Activated B cell treated with CpG ODN at 0.5 μM for 24 hours (primary cell): ENCODE measurements around the gene LIAS. TPM values are rescaled to one million over a fixed set of nuclear protein-coding genes. Genes with fewer than 3 reads are reported as not detected.

Source experiments
- ATAC-seq: fragments of 200-7000 bp; cut with Tn5 transposase; one replicate; pipeline ENCODE4 v1.10.0; 2021; ENCODE audit warnings: low read depth, mild to moderate bottlenecking, moderate library complexity
- CTCF ChIA-PET: fragments of 350-600 bp; sonication (Branson Sonifier 250); formaldehyde crosslinking; loops from one replicate; lab custom pipeline; 2021; ENCODE audit warnings: antibody characterized with exemption; lab: Charles Lee
- POLR2A ChIA-PET: fragments of 350-600 bp; sonication (Branson Sonifier 250); formaldehyde crosslinking; loops from one replicate; lab custom pipeline; 2021; ENCODE audit warnings: antibody characterized with exemption; lab: Charles Lee
- DNase-seq: peaks from one replicate; pipeline ENCODE4 v3.0.0; 2022
- H3K27ac Mint-ChIP-seq: one replicate; pipeline ENCODE4 v1.8.0; 2020; ENCODE audit warnings: mixed read lengths
- H3K27me3 Mint-ChIP-seq: one replicate; pipeline ENCODE4 v1.8.0; 2021; ENCODE audit warnings: mixed read lengths
- H3K36me3 Mint-ChIP-seq: one replicate; pipeline ENCODE4 v1.8.0; 2021; ENCODE audit warnings: low read depth, mixed read lengths
- H3K4me1 Mint-ChIP-seq: one replicate; pipeline ENCODE4 v1.8.0; 2021; ENCODE audit warnings: mixed read lengths
- H3K4me3 Mint-ChIP-seq: one replicate; pipeline ENCODE4 v1.8.0; 2020; ENCODE audit warnings: mild to moderate bottlenecking, mixed read lengths
- H3K9me3 Mint-ChIP-seq: one replicate; pipeline ENCODE4 v1.8.0; 2020; ENCODE audit warnings: mixed read lengths
- CTCF ChIP-seq: fragments of 200-600 bp; IDR thresholded peaks from one replicate; pipeline ENCODE4 v1.8.0; 2022; ENCODE audit warnings: antibody characterized with exemption, mild to moderate bottlenecking
- intact Hi-C: fragments of 100-400 bp; cut with micrococcal nuclease; formaldehyde crosslinking; loops from one replicate; pipeline ENCODE4 v1.15.1; 2024
- total RNA-seq: library from RNA; stranded (reverse); gene quantifications from 2 replicates; pipeline ENCODE4 v1.2.3, GENCODE V29; 2022

LIAS gene
- total RNA-seq, 1 donor from 2014 or later, result 20.5 TPM

GRCh38 chr4:39525822-39526690 lies 67.2 kb downstream of the LIAS start:
- Mint-ChIP-seq H3K9me3 (peaks cover 3% of the 10 kb centered on the region), H3K4me1 (peaks cover 20% of the 10 kb centered on the region), H3K4me3 (peak overlapping the region; percentile 98), H3K36me3 (peaks cover 14% of the 10 kb centered on the region), H3K27ac (peak overlapping the region; percentile 83), H3K27me3 (no peaks in the 10 kb centered on the region)
- ATAC-seq, result no peak
- intact Hi-C loops, result loop anchor here (2.0 kb wide), 1 partner anchor 67 kb away; the partner anchor contains the start of genes LIAS and RPL9
- TF ChIP-seq CTCF, result no peak
- no peak for DNase-seq
- ChIA-PET CTCF (interaction anchor here (1.0 to 2.0 kb wide), 2 partner anchors 57 to 112 kb away, joined by 4 to 5 read pairs; partner anchors contain the start of gene SMIM14), POLR2A (interaction anchor here (0.5 to 2.8 kb wide), 6 partner anchors 99 to 182 kb away, joined by 3 to 113 read pairs (median 9); partner anchors contain the start of genes SMIM14 and UBE2K)

GRCh38 chr4:39526765-39527295 lies 68.0 kb downstream of the LIAS start:
- ChIA-PET CTCF (interaction anchor here (0.7 to 2.0 kb wide), 7 partner anchors 9 to 452 kb away, joined by 3 to 8 read pairs (median 5); partner anchors contain the start of gene SMIM14), POLR2A (interaction anchor here (0.8 to 2.8 kb wide), 19 partner anchors 16 to 171 kb away, joined by 3 to 113 read pairs (median 6); partner anchors contain the start of genes LIAS, RFC1, RPL9 and SMIM14)
- no peaks in the 10 kb centered on the region for H3K27me3 Mint-ChIP-seq
- peaks cover 19% of the 10 kb centered on the region for H3K36me3 Mint-ChIP-seq
- peak overlapping the region; percentile 98 for H3K4me3 Mint-ChIP-seq
- H3K9me3 Mint-ChIP-seq, result peaks cover 7% of the 10 kb centered on the region
- no peak for DNase-seq
- peaks cover 20% of the 10 kb centered on the region for H3K4me1 Mint-ChIP-seq
- peak overlapping the region; percentile 83 for H3K27ac Mint-ChIP-seq
- intact Hi-C loops, result loop anchor here (1.0 to 2.0 kb wide), 8 partner anchors 42 to 449 kb away; partner anchors contain the start of genes LIAS, RPL9 and UBE2K
- ATAC-seq, result peak; percentile 6
- TF ChIP-seq CTCF, result no peak

GRCh38 chr4:39527296-39528060 lies 68.6 kb downstream of the LIAS start, which contains the start of gene UGDH:
TSS of gene UGDH (minus strand) at chr4:39527439. CDS start at chr4:39521512, 5,927 bp downstream.
- ATAC-seq (peak; percentile 99), DNase-seq (peak; percentile 94)
- Mint-ChIP-seq H3K27me3 (no peaks in the 10 kb centered on the region), H3K4me3 (peak within 1 kb of the TSS; percentile 98), H3K9me3 (peaks cover 10% of the 10 kb centered on the region), H3K4me1 (peaks cover 20% of the 10 kb centered on the region), H3K36me3 (peaks cover 26% of the 10 kb centered on the region), H3K27ac (peak within 1 kb of the TSS; percentile 93)
- CTCF ChIA-PET, result interaction anchor here (0.7 to 2.0 kb wide), 7 partner anchors 9 to 451 kb away, joined by 3 to 8 read pairs (median 5); partner anchors contain the start of gene SMIM14
- no peak for TF ChIP-seq CTCF
- intact Hi-C loops, result loop anchor here (1.0 to 2.0 kb wide), 8 partner anchors 42 to 449 kb away; partner anchors contain the start of genes LIAS, RPL9 and UBE2K
- POLR2A ChIA-PET, result interaction anchor here (0.8 to 2.8 kb wide), 19 partner anchors 15 to 170 kb away, joined by 3 to 113 read pairs (median 6); partner anchors contain the start of genes LIAS, RFC1, RPL9 and SMIM14

- H3K27me3 Mint-ChIP-seq, result no peaks in the 10 kb centered on the region
Observed at GRCh38 chr4:39528061-39528465, 69.2 kb downstream of the LIAS start.

More at GRCh38 chr4:39528061-39528465, 69.2 kb downstream of the LIAS start:
- H3K27ac Mint-ChIP-seq, result peak overlapping the region; percentile 93
- POLR2A ChIA-PET, result interaction anchor here (1.0 to 2.8 kb wide), 10 partner anchors 32 to 170 kb away, joined by 3 to 113 read pairs (median 14); partner anchors contain the start of genes LIAS, RFC1, RPL9 and SMIM14
- H3K4me1 Mint-ChIP-seq, result peaks cover 20% of the 10 kb centered on the region
- CTCF ChIA-PET, result interaction anchor here (1.3 kb wide), 1 partner anchor 104 kb away, joined by 5 read pairs; no protein-coding TSS in a partner anchor
- H3K36me3 Mint-ChIP-seq, result peaks cover 30% of the 10 kb centered on the region
- peaks cover 14% of the 10 kb centered on the region for H3K9me3 Mint-ChIP-seq
- ATAC-seq, result no peak
- H3K4me3 Mint-ChIP-seq, result peak overlapping the region; percentile 98
- no peak for TF ChIP-seq CTCF
- DNase-seq, result no peak
- intact Hi-C loops, result no loop called here

Other genes starting within 250 kb of the LIAS start
- gene RFC1, start 92.7 kb upstream of the LIAS start, total RNA-seq, result 44.8 and 45.9 TPM in 2 replicates
- gene KLB, start 52.1 kb upstream of the LIAS start, total RNA-seq, result 0.18 and 0.20 TPM in 2 replicates
- gene RPL9, start 134 bp upstream of the LIAS start, total RNA-seq, result 2,632 and 2,865 TPM in 2 replicates
- gene UGDH, start 68.4 kb downstream of the LIAS start, total RNA-seq, result 40.6 and 43.3 TPM in 2 replicates
- gene SMIM14, start 179.8 kb downstream of the LIAS start, total RNA-seq, result 83.1 and 86.5 TPM in 2 replicates
- gene UBE2K, start 239.1 kb downstream of the LIAS start, total RNA-seq, result 54.4 and 64.0 TPM in 2 replicates